NCI-H446 (cell line): ENCODE measurements around the gene CHMP2A.
"Not testable (repeated sequence)": the region's sequence is repeated elsewhere in the genome, so short reads cannot be mapped to it uniquely, and the experiment has no call there.

ENCODE experiments used
- DNase-seq, 2 experiments: peaks; one replicate each; lab custom pipeline; 2025; lab: John Stamatoyannopoulos, UW

The CHMP2A gene

DNA sequence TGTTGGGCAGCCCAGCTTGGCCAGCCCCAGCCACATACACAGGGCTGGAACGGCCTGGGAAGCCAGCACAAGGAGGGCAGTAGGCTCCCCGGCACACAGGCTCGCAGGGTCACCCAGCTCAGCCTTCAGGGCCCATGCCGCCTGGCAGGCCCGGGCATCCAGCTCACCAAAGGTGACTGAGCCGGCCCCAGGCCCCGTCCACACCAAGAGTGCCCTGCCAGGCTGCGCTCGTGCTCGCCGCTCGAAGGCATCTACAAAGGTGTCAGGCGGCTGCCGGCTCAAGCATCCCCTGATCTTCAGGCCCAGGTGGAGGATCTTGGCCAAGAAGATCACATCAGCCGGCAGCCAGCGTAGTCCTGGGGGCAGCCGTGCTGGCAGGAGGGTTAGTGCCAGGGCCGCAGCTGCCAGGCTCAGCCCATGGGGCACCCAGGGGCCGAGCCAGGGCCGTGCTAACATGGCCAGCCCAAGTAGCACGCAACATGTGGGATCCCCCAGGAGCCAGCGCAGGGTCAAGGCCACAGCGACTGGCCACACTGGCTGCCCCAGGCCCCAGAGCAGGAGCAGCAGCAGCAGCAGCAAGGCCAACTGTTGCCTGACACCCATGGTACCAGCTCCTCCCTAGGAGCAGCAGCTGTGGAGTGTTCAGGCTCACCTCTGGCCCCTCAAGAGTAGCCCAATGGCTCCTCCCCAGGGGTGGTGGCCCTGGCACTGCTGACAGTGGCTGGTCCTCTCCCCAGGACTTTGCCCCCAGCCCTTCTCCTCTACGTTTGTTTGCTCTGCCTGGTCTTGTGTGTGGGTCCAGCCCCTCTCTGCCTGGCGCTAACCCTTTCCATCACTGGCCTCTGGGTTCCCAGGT lies 43.3 kb downstream of the CHMP2A start, which contains the start of gene SLC27A5:
Gene SLC27A5 (minus strand): TSS at position 640 of the 856 bp plus-strand sequence. CDS start 37 bp downstream, at position 603.
- DNase-seq: no peak

DNA sequence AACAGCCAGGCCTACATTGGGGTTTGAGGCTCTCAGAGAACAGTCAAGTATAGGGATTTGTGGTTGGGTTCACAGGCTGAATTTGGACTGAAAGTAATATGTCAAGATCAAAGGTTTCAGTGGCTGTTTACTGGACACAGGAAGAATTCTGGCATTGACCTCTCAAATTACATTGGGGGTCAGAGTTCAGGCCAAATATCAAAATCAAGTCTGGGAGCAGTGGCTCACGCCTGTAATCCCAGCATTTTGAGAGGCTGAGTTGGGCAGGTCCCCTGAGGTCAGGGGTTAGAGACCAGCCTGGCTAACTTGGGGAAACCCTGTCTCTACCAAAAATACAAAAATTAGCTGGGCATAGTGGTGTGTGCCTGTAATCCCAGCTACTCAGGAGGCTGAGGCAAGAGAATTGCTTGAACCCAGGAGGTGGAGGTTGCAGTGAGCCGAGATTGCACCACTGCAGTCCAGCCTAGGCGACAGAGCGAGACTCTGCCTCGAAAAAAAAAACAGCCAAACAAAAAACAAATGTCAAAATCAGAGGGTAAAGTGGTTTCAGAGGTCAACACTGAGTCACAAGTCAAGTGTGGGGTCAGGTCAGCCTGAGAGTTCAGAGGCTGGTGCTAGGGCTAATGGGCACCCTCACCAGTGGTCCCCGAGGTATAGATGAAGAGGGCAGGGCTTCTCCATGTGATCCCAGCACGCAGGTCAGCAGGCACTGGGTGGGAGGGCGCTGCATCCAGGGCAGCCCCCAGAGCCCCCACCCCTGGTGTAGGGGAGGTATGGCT lies 44.6 kb downstream of the CHMP2A start:
- DNase-seq: no peak

DNA sequence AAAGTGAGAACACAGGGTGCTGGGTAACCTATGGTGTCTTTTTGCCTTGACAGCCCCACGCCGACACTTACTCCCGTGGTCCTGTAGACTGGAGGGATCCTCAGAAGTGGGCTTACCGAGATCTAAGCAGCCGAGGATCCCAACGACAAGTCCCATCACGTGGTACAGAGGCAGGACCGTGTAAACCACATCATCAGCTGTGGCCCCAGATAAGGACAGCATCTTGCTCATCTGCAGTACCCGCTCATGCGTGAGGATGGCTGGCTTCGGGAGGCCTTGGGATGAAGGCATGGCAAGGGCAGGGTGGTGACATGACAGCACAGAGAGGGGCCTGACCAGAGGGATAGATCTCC lies 45.2 kb downstream of the CHMP2A start:
- DNase-seq: no peak

DNA sequence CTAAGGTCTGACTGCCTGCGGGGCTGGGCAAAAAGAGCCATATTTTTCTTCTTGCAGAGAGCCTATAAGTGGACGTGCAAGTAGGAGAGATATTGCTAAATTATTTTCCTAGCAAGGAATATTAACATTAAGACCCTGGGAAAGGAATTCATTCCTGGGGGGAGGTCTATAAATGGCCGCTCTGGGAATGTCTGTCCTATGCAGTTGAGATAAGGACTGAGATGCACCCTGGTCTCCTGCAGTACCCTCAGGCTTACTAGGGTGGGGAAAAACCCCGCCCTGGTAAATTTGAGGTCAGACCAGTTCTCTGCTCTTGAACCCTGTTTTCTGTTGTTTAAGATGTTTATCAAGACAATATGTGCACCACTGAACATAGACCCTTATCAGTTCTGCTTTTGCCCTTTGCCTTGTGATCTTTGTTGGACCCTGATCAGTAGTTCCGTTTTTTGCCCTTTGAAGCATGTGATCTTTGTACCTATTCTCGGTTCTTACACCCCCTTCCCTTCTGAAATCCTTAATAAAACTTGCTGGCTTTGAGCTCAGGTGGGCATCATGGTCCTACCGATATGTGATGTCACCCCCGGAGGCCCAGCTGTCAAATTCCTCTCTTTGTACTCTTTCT lies 47.2 kb downstream of the CHMP2A start:
- not testable (repeated sequence) for DNase-seq
